IMR-90 (cell line): ENCODE results near the gene NDUFA3.

Experiments
- CTCF ChIP-seq: conservative IDR thresholded peaks from 2 replicates; pipeline ENCODE4 v1.5.1; 2012; ENCODE audit warnings: mild to moderate bottlenecking, low read depth, low read length, improper control_type of control experiment
- ELK1 ChIP-seq: fragments of 150-350 bp; IDR thresholded peaks from 2 replicates; pipeline ENCODE4 v1.6.1; 2016; ENCODE audit warnings: low read depth, mild to moderate bottlenecking, low read length, moderate library complexity, borderline replicate concordance
- POLR2A ChIP-seq: IDR thresholded peaks from 2 replicates; pipeline ENCODE4 v1.6.1; 2012; ENCODE audit warnings: mild to moderate bottlenecking, low read depth, low read length

GRCh38 chr19:54152878-54153524 lies 50.3 kb downstream of the NDUFA3 start:
- no peak; the same call in 1 of the 2 replicates for TF ChIP-seq POLR2A
- no peak for TF ChIP-seq CTCF
- no peak for TF ChIP-seq ELK1
